ENCODE results near the gene CIDEB.
"Not testable (repeated sequence)": the region's sequence is repeated elsewhere in the genome, so short reads cannot be mapped to it uniquely, and the experiment has no call there.

CIDEB gene, protein sequence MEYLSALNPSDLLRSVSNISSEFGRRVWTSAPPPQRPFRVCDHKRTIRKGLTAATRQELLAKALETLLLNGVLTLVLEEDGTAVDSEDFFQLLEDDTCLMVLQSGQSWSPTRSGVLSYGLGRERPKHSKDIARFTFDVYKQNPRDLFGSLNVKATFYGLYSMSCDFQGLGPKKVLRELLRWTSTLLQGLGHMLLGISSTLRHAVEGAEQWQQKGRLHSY

DNA sequence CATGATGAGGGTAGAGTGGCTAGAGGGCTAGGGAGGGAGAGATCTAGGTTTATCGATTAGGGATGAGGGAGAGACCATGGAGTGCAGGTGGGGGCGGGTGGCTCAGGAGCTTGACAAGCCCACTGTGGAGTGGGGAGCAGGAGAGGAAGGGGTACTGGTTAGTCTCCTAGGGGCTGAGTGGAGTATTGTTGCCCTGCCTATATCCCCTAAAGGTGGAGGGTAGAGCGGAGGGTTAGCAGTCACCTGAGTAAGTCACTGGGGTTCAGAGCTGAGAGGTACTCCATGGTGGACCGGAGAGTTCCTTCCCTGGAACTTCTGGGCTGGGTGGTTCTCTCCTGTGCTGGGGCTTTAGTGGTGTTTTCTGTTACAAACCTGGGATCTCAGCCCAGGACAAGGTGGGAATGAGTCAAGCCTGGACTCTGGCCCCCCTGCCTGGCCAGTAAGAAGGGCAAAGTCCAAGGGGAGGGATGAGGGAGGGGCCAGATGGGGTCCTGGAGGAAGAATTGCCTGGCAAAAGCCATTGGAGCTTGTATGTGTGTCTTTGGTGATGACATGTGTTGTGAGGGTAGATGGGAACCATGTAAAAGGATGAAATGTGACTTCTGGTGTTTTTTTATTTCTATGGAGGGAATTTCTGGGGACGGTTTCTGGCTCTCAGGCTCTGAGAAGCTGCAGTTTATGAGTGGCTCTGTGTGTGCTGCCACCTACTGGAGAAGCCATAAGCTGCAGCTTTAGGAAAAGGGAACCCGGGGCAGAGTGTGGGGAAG, at the start of gene CIDEB:
TSS of gene CIDEB (minus strand) at position 403 of the 767 bp plus-strand sequence. CDS start at position 284, 119 bp downstream.
- DNase-seq (ENCODE audit: low spot score), result peak; percentile 70

DNA sequence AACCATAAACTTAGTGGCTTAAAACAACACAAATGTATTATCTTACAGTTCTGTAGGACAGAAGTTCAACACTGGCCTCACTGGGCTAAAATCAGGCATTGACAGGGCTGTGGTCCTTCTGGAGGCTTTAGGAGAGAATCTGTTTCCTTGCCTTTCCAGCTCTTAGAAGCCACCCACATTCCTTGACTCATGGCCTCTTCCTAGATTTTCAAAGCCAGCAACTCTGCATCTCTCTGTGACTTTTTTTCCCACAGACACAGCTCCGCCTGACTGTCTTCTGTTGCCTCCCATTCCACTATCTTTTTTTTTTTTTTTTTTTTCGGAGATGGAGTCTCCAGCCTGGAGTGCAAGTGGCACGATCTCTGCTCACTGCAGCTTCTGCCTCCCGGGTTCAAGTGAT, 48.4 kb upstream of the CIDEB start:
- no peak for DNase-seq (ENCODE audit: low spot score)

DNA sequence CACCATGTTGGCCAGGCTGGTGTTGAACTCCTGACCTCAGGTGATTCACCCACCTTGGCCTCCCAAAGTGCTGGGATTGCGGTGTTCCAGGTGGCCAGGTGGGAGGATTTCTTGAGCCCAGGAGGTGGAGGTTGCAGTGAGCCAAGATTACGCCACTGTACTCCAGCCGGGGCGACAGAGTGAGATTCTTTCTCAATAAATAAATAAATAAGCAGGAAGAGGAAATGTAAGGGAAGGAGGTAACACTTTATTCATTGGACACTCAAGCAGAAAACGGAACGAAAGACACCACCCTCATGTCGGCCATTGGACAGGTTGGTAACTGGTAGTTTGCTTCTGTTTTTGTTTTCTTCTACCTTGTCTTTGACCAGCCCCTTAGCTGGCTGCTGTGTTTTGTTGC, 47.2 kb upstream of the CIDEB start:
- DNase-seq (ENCODE audit: low spot score), result no peak

DNA sequence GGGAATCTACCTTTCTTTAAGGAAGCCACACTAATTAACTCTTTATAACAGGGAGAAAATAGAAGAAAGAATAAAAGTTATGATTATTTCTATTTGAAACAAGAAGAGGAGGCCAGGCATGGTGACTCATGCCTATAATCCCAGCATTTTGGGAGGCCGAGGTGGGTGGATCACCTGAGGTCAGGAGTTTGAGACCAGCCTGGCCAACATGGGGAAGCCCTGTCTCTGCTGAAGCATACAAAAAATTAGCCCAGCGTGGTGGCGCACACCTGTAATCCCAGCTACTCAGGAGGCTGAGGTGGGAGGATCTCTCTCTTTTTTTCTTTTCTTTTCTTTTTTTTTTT, 46.7 kb upstream of the CIDEB start:
- DNase-seq (ENCODE audit: low spot score), result not testable (repeated sequence)

DNA sequence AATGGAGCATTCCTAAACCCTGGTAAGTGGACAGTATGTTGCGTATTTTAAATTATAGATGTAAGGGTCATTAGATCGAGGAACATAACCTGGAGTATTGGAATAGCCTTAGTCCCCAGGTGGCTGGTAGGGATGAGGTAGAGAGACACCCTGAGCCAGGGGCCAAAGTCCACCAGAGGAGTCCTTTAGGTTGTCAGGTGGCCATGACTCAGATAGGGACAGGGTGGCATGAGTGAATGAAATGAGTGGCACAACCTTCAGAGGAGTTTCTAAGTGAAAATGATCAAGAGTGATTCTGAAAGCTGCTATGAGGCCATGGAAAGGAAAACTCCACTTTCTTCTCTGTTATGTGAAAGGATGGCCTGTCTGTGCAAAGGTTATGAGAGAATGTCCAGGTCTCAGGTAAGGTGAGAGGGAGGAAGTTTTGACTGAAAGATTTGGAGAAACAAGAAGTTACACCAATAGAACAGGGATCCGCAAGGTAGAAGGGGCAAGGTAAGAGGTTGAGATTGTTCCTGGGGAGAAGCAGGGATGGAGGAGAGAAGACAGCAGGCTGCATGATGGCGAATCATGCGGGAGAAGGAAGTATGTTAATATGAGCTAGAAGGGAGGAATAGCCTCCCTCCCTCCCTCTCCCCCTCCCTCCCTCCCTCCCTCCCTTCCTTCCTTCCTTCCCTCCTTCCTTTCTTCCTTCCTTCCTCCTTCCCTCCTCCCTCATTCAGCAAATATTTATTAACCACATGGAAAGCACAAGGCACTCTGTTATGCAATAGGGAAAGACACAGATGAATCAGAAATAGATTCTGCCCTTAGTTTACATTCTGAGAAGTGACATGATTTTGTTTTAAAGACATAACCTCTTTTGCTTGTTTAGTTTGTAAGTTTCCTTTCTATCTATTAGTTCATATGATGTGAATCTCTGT, 46.0 kb upstream of the CIDEB start:
- DNase-seq (ENCODE audit: low spot score), result no peak

DNA sequence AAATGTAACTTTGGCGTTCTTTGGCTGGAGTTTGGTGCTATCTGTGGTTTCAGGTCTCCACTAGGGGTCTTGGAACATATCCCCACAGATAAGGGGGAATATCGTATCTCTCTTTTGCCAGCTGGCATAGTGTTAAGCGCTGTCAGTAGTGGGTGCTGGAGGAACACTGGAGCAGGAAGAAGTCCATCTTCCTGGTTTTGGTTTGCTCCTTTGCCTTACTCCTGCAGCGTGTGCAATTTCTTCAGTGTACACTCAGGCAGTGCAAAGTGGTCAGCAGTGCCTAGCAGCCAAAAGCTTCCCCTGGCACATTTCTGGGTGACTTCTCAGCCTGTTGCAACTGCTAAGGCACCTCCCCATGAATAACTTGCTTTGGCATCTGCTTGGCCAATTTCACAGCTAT, 43.7 kb upstream of the CIDEB start:
- no peak for DNase-seq (ENCODE audit: low spot score)

DNA sequence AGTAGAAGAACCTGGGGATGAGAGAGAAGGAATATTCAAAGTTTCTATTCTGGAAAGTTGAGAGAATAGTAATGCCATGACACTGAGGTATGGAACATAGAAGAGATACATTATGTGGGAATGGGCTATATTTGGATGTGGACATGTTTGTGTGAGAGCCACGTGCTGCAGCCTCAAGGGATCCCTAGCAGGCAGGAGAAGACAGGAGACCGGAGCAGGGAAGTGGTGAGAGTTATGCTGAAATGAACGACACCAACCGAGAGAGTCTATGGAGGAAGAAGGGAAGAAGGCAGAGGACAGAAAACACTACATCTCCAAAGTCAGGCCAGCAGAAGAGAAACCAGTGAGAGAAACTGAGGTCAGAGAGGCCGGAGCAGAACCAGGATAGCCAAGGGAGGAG, 42.0 kb upstream of the CIDEB start:
- no peak for DNase-seq (ENCODE audit: low spot score)

DNA sequence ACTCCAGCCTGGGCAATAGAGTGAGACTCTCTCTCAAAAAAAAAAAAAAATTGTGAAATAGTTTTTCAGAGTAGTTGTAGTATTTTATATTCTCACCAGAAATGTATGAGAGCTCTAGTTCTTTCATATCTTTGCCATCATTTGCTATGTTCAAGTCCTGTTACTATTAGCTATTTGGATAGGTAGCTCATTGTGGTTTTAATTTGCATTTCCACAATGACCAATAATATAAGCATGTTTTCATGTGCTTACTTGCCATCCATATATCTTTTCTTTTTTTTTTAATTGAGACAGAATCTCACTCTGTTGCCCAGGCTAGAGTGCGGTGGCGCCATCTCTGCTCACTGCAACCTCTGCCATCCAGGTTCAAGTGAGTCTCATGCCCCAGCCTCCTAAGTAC, 40.4 kb upstream of the CIDEB start:
- DNase-seq (ENCODE audit: low spot score), result no peak

DNA sequence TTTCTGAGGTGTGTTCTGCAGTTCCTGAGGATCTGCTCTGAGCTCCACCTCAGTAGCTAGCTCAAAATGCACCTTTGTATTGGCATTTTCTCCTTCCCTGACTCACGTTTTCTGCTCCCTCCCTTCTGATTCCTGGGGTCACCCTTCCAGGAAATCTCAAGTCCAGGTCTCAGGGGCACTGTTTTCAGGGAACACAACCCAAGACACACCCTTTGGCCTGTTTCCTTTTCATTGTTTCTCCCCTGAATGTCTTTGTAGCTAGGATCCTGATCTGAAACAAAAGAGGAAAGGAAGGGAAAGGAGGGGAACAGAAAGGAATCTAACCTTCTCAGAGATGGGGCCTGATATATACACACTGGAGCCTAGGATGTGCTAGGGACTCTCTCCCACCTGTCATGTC, 39.4 kb upstream of the CIDEB start:
- DNase-seq (ENCODE audit: low spot score), result no peak

DNA sequence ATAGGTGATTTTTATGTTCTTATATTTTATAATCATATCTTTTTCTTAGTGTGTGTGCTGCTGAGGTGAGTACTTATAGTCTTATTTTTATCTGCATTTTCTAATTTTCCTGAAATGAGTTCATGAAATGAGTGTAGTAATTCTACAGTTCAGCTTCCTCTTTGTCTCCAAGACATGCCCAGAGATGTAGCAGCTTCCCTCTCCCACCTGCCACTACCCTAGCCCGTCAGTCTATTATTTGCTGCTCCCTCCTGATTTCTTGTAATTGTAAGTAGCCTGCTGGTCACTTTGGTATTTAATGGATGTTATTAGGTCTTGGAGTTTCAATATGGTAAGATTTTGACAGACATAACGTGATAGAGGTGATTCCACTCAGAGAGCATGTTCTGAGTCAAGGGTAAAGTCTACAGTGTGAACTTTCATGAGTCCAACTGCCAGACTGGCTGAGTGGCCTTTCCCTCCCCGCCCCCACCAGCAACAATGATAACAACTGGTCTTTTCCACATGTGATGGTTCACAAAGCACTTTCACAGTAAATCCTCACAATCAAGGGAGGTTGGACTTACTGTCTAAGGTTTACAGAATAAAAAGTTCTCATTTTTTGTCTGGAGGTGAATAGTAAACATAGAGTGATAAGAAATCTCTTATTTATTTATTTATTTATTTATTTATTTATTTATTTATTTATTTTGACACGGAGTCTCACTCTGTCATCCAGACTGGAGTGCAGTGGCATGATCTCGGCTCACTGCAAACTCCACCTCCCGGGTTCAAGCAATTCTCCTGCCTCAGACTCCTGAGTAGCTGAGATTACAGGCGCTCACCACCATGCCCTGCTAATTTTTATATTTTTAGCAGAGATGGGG, 36.3 kb upstream of the CIDEB start:
- DNase-seq (ENCODE audit: low spot score), result no peak

DNA sequence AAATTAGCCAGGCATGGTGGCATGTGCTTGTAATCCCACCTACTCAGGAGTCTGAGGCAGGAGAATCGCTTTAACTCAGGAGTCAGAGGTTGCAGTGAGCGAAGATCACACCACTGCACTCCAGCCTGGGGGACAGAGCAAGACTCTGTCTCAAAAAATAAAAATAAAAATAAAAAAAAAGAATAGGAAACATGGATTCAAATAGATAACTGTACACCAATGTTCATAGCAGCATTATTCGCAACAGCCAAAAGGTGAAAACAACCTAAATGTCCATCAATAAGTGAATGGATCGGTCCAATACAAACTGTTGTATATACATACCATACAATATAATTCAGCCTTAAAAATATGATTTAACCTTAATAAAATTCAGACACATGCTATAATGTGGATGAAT, 35.1 kb upstream of the CIDEB start:
- no peak for DNase-seq (ENCODE audit: low spot score)

DNA sequence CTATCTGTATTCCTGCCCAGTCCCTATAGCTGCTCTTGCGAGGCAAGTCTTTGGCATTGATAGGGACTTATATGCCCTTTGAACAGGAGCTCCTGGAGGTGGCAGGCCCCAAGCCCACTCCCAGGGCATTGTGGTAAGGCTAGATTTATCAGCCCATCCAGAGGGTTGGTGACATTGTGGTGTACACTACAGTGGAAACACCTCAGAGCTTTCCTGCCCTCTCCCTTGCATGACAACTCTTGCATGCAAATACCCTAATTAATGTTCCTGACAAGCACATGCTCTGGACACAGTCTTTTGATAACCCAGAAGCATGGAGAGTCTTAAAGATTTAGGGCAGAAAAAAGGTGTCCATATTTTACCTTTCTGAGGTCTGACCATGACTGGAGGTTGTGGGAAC, 32.8 kb upstream of the CIDEB start:
- no peak for DNase-seq (ENCODE audit: low spot score)

DNA sequence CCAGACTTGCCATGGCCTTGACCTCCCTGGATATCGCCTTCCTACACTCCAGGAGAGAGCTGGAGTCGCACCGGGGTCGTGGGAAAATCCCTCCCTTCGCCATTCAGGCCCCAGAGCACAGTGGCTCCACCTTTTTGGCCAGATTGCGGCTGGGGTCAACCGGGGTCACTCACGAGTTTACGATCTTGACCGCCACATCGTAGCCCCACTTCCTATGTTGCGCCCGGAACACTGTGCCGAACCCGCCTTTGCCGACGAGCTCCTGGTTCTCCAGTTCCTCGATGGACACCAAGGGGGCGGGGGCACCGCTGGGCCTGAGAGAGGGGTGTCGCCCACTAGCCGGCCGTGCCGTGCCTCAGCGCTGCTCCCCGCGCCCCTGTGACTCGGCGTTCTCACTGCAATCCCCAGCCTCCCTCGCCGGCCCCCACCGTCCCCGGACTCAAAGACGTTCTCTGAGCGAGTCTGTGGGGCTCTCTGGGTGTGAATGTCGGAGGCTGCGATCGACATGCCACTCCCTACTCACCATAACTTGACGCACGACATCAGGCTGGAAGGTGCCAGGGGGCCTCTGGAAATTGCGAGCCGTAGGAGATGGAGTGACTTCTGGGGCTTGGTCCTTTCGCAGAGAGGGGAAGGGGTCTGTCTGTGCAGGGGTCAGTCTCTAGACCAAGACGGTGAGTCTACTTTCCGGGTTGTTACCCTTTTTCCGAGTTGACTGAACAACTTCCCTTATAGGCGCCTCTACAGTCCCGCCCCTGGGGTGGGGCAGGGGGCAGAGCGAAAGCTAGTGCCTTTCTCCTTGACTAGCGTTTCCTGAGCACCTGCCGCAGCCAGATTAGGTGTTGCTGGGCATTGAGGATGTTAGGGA, 31.7 kb upstream of the CIDEB start, which contains the start of gene RIPK3:
TSS of gene RIPK3 (minus strand) at position 708 of the 868 bp plus-strand sequence. CDS start at position 543, 165 bp downstream.
- no peak for DNase-seq (ENCODE audit: low spot score)

DNA sequence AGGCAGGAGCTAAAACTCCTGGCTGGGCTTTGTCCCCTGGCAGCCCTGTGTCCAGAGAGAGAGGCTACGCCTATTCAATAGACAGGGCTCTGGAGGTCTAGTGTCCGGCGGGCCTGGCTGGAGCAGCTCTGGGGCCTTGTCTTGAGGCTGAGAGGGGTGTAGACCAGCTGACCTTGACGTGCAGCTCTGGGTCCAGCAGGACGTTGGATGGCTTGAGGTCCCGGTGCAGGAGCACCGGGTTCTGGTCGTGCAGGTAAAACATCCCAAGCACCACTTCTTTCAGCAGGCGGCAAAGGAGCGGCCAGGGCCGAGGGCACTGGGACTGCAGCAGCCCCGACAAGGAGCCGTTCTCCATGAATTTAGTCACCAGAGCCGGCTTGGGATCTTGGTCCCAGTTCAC, 31.1 kb upstream of the CIDEB start:
- DNase-seq (ENCODE audit: low spot score), result no peak

DNA sequence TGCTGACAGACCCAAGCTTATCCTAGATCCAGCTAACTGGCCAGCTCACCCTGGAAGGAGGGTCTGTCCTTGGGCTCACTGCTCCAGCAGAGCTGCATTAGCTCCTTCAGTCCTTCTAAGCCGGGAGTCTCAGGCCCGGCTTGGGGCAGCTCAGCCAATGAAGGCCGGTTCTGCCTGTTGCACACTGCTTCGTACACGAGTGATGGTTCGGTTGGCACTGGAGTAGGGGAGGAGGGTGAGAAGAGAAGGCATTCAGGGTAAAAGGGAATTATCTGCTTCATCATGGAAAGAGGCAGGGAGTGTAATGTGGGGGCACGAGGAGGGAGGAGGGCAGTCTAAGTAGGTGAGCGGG, 30.0 kb upstream of the CIDEB start:
- no peak for DNase-seq (ENCODE audit: low spot score)

DNA sequence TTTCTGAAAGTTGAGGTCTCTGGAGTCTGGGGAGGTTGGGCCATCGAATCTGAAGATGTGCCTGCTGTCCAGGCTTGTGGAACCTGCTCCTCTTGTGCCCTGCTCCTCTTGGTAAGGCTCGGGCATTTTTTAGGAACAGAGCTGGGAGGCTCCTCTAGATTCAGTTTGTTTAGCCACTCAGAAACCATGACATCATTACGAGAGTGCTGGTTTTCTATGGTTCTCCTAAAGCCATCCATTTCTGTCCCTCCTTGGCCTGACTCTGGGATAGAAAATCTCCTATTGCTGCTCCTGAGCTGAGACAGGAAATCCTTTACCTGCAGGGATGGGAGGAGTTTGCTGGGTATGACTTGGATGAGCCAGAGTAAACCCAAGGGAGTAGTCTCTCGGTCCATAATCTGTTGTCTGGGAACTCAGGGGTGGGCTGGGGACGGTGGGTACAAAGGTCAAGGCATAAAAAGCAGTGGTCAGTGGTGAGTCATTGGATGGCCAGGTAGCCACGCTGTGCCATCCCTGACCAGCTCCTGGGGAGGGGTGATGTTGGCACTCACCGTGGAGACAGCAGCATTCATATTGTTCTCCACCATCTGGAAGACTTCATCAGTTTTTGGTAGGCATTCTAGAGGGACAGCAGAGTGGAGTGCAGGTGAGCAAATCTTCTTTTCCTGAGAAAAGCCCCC, 29.5 kb upstream of the CIDEB start:
- no peak for DNase-seq (ENCODE audit: low spot score)

DNA sequence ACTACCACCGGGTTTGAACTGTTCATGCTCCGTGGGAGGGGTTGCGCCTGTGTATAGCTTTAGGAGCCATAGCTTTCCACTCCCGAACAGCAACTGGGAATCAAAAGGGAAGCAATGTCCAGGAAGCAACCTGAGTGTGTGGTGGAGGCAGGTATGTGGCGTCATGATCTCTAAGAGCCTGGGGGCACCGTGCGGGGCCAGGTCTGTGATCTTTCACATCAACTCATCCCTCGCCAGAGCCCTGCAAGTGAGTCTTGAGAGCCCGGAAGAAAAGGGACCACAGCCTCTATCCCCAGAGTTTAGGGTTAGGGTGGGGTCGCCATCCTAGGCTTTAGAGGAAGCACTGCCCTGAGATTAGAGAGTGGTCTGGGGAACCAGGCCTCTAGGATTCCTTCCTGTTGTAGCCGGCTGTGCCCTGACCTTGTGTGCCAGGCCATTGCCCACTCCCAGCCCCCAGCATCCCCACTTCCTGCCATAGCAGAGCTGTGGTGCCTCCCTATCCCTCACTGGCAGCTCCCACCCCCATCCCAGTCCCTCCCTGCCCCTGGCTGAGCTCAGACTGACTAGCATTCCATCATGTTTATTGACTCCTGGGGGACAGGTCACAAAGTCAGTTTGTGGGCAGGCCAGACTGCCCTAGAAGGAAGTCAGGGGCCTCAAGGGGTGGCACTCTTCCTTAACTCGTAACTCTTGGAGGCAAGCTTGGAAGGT, 27.8 kb upstream of the CIDEB start:
- DNase-seq (ENCODE audit: low spot score), result no peak

DNA sequence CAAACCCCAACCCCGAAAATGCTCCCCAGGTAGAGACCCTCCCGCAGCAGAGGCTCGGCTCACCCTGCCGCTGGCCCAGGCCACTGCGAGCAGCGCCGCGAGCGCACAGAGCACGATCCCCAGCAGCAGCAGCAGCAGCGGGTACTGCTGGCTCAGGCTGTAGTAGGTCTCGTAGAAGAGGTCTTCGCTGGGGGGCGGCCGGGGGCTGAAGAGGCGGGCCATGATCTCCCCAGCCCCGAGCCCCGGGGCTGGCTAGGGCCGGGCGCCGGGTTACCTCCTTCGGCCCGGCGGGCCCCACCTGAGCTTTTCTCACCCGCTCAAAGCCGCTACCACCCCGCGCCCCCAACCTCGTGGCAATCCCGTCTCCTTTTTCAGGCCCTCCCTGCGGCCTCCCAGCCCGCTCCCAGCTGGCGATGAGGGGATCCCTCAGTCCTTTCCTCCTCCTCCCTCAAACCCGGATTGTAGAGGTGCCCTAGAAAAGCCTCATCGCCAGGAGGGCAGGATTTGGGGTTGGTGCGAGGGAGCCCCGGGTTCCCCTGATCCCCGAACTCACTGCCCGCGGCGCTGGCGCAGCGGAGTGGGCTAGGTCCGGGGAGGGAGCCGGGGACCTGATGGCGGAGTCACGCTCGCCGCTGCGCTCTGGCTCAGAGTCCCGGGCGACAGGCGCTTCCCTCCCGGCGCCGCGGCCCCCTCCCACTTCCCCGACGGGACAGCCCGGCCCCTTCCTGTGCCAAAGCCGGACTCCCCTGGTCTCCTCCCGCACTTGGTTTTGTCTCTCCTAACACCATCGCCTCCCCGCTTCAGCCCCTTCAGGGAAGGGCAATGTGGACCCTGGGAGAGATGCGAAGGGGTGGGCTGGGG, 26.9 kb upstream of the CIDEB start, which contains the start of gene ADCY4:
TSS of gene ADCY4 (minus strand) at position 641 of the 861 bp plus-strand sequence. CDS start at position 222, 419 bp downstream.
- no peak for DNase-seq (ENCODE audit: low spot score)

All from cerebellar cortex (tissue), 1 donor.